Panc1 (cell line): ENCODE results near the gene LDB2. TPM values are rescaled to one million over a fixed set of nuclear protein-coding genes. Genes with fewer than 3 reads are reported as not detected.

Experiments
- ATAC-seq: fragments of 200-7000 bp; cut with Tn5 transposase; 2 replicates; pipeline ENCODE4 v1.9.1; 2020; ENCODE audit warnings: mild to moderate bottlenecking, moderate library complexity
- BruUV-seq: library from RNA; stranded (reverse); fragments of 400-500 nt; replicated peaks from 2 replicates; lab custom pipeline; 2021; lab: Mats Ljungman, UMichigan
- CTCF ChIA-PET: fragments of 300-600 bp; sonication (Branson Sonifier 250); formaldehyde crosslinking; loops from one replicate; lab custom pipeline; 2022; ENCODE audit warnings: antibody characterized with exemption; lab: Charles Lee
- POLR2A ChIA-PET: fragments of 300-600 bp; sonication (Branson Sonifier 250); formaldehyde crosslinking; loops from one replicate; lab custom pipeline; 2022; ENCODE audit warnings: antibody characterized with exemption; lab: Charles Lee
- DNase-seq: peaks from one replicate; pipeline ENCODE4 v3.0.0-alpha.2; 2010; ENCODE audit warnings: low read depth, low spot score
- H3K27ac ChIP-seq: 2 replicates; pipeline ENCODE4 v1.5.1; 2011; ENCODE audit warnings: mild to moderate bottlenecking, low read length, inconsistent platforms
- H3K27me3 ChIP-seq: fragments of 200-500 bp; sonication (Bioruptor generic); 2 replicates; pipeline ENCODE4 v1.6.0; 2014; ENCODE audit warnings: low read length, inconsistent platforms; ENCODE audit not compliant: control insufficient read depth, insufficient read depth
- H3K36me3 ChIP-seq: fragments of 200-500 bp; sonication (Bioruptor generic); 2 replicates; pipeline ENCODE4 v1.5.1; 2014; ENCODE audit warnings: inconsistent platforms, mild to moderate bottlenecking, low read length, moderate library complexity; ENCODE audit not compliant: control insufficient read depth, insufficient read depth
- H3K4me1 ChIP-seq: 2 replicates; pipeline ENCODE4 v1.5.1; 2011; ENCODE audit warnings: inconsistent platforms, mild to moderate bottlenecking, low read length, moderate library complexity; ENCODE audit not compliant: control insufficient read depth, insufficient read depth
- H3K4me3 ChIP-seq, 2 experiments: 2 replicates each; pipeline ENCODE4 v1.5.1; 2011 to 2012; ENCODE audit warnings: low read depth in 2 of 2, low read length in 2 of 2, mild to moderate bottlenecking in 2 of 2, inconsistent platforms in 1 of 2, moderate library complexity in 1 of 2
- H3K9me3 ChIP-seq: fragments of 200-500 bp; sonication (Bioruptor generic); 2 replicates; pipeline ENCODE4 v1.5.1; 2014; ENCODE audit warnings: low read depth, mild to moderate bottlenecking, inconsistent platforms, low read length, moderate library complexity; ENCODE audit not compliant: control insufficient read depth, insufficient read depth
- CTCF ChIP-seq: fragments of 450-650 bp; IDR thresholded peaks from 2 replicates; pipeline ENCODE4 v1.5.1; 2017; ENCODE audit warnings: mild to moderate bottlenecking
- POLR2AphosphoS5 ChIP-seq: IDR thresholded peaks from 2 replicates; pipeline ENCODE4 v1.6.1; 2012; ENCODE audit warnings: mild to moderate bottlenecking, low read depth, low read length, moderate library complexity
- REST ChIP-seq, 2 experiments: IDR thresholded peaks; 2 replicates each; pipeline ENCODE4 v1.6.1; 2011 to 2012; ENCODE audit warnings: low read depth in 2 of 2, control low read depth in 1 of 2, low read length in 1 of 2, mild to moderate bottlenecking in 1 of 2, moderate library complexity in 1 of 2; ENCODE audit not compliant: insufficient read depth in 1 of 2
- SIN3A ChIP-seq: IDR thresholded peaks from 2 replicates; pipeline ENCODE4 v1.6.1; 2012; ENCODE audit warnings: low read depth, mild to moderate bottlenecking, low read length, moderate library complexity, borderline replicate concordance; ENCODE audit not compliant: insufficient read depth
- TCF7L2 ChIP-seq: IDR thresholded peaks from 2 replicates; pipeline ENCODE4 v1.6.1; 2011; ENCODE audit warnings: mild to moderate bottlenecking, low read depth, low read length, inconsistent platforms
- in situ Hi-C: cut with HindIII; loops from 2 replicates; pipeline ENCODE4 v1.10.0; 2016; ENCODE audit warnings: low sequenced_read_pairs, low pct_unique_long_range_greater_than_20kb
- intact Hi-C: fragments of 100-400 bp; cut with micrococcal nuclease; formaldehyde crosslinking; loops from one replicate; pipeline ENCODE4 v1.10.0; 2022; ENCODE audit not compliant: unreplicated experiment
- total RNA-seq: library from RNA; stranded (reverse); gene quantifications from one replicate; pipeline ENCODE4 v1.2.1, GENCODE V29; 2021; ENCODE audit not compliant: unreplicated experiment

LDB2 gene
- total RNA-seq, 1 experiment from 2014 or later = not detected

DNA sequence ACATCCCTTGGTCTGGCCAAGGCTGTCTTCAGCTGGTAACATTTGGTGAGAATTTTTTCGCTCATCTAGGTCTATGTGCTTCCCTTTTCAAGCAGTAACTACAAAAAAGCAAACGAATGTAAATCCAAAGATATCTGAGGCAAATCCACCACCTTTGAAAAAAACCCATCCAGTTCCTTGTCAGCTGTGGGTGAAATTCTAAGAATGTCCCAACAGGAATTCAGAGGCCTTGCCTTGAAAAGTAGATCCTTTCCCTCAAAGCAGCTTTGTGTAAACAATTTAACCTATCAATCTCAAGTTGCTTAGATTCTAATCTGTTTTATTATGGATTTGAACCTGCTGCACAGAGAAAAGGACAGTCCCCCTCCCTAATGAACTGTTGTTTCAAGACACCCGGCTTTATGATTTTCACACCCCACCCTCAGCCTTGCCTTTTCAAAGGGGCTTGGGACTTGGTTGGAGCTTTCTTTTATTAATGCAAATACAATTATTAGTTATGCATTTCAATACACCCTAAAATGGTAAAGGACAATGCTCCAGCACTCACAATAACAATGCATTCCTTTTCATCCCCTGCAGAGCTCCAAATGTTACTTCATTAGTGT lies 166.6 kb downstream of the LDB2 start:
- no peak for DNase-seq
- TF ChIP-seq SIN3A (no peak), CTCF (no peak), POLR2AphosphoS5 (no peak), REST (IDR thresholded peaks at IDR 0.05; ENCODE audit: insufficient read depth in 1 of 2, low read depth in 2 of 2, low read length in 1 of 2) (no peak)
- H3K27ac ChIP-seq = no peak overlapping the region
- no peak for ATAC-seq
- ChIA-PET POLR2A (no interaction called here), CTCF (no interaction called here)
- no peak overlapping the region for H3K4me3 ChIP-seq
- no peaks in the 10 kb centered on the region for H3K36me3 ChIP-seq
- H3K9me3 ChIP-seq = no peaks in the 10 kb centered on the region
- BruUV-seq = no TSS peak
- H3K4me1 ChIP-seq = no peaks in the 10 kb centered on the region
- in situ Hi-C loops = no loop called here
- H3K27me3 ChIP-seq = no peaks in the 10 kb centered on the region
- intact Hi-C loops = no loop called here

- ChIA-PET CTCF (no interaction called here), POLR2A (no interaction called here)
- Histone ChIP-seq H3K27ac (no peak overlapping the region), H3K36me3 (no peaks in the 10 kb centered on the region), H3K9me3 (no peaks in the 10 kb centered on the region), H3K4me3 (no peak overlapping the region), H3K27me3 (no peaks in the 10 kb centered on the region), H3K4me1 (no peaks in the 10 kb centered on the region)
- BruUV-seq = no TSS peak
- TF ChIP-seq POLR2AphosphoS5 = no peak
- TF ChIP-seq SIN3A = no peak
- no peak for TF ChIP-seq CTCF
- TF ChIP-seq REST (IDR thresholded peaks at IDR 0.05; ENCODE audit: insufficient read depth in 1 of 2, low read depth in 2 of 2, low read length in 1 of 2) = no peak
- no peak for TF ChIP-seq TCF7L2
- intact Hi-C loops (no loop called here), in situ Hi-C loops (no loop called here)
- DNase-seq (no peak), ATAC-seq (no peak)
Observed at GRCh38 chr4:16730522-16731205, 167.8 kb downstream of the LDB2 start.
